MV-4-11 (cell line): ENCODE measurements around the gene TRMT2A.
A peak's percentile ranks its signal among the peaks of the same experiment; 100 is the strongest.

Experiments used
- DNase-seq: peaks from one replicate; lab custom pipeline; 2025; lab: John Stamatoyannopoulos, UW

TRMT2A gene

GRCh38 chr22:20118300-20119020, 1.4 kb upstream of the TRMT2A start:
- DNase-seq: no peak

DNA sequence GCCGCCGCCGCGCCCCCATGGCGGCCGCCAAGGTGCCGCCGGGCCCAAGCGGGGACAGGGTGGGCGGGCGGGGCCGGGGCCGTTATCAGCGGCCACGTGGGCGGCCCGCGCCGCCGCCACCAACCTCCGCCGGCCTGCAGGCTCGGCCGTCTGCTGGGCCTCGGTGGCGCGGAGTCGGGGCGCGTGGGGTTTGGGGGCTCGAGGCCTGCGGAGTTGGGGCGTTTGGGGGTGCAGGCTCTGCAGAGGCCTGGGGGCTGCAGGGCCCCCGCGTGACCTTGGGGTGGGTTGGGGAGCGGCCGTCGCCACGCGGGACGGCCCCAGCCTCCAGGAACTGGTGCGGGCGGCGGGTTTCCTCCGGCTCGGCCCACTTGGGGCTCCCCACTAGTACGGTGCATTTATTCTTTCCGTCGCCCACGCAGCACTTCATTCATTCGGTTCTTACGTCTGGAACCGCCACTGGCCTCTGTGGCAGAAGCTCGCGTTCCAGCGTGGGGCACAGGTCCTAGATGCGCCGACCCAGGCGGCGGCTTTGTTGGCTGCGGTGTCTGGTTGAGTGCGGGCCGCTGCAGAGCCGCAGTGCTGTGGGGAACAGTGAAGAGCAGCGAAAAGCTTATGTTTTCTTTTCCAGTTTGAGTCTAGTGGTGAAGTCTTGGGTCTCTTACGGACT, 740 bp upstream of the TRMT2A start:
- peak; percentile 32 for DNase-seq

GRCh38 chr22:20116376-20116950, 563 bp downstream of the TRMT2A start:
- DNase-seq: no peak

GRCh38 chr22:20115691-20116375, 1.2 kb downstream of the TRMT2A start, which contains the start of gene RANBP1:
TSS of gene RANBP1 (plus strand) at chr22:20116104. CDS start at chr22:20116185, 81 bp downstream.
- DNase-seq: no peak

DNA sequence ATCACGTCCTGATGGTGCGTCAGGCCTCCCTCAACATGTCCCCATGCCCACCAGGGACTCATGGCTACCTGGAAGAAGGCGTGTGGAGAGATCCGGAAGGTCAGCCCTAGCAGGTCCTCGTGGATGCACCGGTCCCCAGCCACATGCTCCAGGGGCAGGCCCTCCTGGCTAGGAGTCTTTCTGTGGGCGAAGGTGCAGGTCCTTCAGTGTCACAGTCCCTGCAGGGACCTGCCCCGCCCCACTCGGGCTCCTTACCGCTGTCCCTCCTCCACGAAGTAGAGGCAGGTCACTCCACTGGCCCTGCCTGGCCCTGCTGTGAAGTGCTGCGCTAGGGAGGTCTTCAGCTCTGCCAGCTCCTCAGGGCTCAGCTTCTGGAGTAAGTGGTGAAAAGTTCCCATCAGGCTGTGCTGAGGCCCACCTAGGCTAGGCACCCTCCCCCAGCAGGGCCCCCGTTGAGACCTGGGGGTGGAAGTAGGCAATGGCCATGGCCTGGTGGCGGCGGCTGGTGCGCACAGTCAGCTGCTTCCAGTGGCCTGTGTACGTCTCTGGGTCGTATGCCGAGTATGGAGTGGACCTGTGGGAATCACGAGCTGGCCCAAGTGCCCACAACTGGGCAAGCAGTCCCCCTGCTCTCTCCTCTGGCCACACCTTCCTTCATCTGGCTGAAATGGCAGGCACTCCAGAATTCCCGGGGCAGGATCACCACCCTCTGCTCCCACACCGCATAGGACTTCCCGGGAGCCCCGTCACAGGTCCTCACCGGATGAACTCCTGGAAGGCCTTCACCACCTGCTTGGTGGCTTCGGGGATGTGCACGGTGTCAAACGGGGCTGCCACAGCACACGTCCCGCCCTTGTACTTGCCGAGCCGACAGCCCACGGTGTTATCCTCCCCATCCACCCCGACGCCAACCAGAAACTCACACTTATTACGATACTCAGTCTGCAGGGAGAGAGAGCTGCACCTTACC, 2.2 kb downstream of the TRMT2A start:
- no peak for DNase-seq

DNA sequence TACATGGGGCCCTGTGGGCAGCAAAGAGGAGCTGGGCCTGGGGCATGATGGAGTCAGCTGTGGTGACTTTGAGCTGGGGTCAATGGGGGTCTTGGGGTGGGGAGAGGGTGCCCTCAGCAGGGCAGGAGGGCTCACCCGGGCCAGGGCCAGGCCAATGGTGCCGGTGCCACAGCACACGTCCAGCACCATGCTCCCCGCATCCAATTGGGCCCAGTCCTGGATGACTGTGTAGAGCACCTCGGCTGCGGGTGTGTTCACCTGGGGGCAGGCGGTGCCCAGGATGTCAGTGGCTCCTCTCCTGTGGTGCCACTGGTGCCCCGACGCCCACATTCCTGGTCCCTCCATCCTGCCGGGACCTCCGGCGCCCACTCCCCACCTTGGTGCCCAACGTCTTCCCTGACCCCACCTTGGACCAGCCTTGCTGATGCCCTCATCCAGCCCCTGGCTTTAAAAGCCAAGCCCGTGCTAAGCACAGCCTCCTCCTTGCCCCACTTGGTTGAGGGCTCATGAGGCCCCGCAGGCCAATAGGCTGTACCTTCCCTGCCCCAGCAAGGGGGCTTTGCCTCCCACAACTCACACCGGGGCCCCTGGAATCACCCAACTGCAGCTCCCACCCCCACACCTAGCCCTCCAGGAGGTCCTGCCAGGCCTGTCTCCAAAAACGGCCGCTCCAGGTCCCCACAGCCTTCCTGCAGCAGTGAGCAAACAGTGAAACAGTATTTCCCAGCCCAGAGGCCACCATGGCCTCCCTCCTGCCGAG, 3.3 kb downstream of the TRMT2A start:
- no peak for DNase-seq

DNA sequence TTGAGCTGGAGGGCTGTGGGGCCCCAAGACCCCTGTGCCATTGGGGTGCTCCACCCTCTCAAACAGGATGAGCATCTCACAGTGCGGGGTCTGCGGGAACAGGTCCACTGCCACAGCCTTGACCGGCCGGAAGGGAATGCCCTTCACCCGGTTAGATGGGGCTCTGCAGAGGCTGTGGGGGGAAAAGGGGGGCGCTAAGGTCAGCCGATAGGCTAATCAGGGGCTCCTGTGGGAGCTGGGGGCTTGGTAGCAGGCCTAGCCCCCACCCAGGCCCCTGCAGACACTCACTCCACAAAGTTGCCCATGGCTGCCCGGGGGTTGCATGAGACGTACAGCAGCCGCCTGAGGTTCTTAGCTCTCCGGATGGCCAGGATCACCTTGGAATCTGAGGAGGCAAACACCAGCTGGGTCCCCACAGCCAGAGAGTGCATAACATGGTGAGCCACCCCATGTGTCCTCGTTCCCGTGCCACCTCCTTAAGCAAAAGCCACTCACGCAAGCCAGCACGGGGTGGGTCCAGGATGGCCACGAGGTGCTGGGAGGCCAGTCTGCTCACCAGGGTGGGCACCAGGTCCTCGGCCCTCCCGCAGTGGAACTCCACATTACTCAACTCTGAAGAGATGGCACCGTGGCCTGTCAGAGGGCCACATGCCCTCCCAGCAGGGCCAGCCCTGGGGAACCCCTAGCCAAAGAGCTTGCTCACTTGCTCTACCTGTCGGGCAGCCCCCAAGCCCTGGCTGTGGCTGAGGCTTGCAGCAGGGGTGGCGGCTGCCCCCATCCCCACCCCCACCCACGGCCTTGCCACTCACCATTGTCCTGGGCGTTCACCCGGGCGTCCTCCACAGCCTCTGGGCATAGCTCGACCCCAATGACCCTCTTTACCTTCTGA, 4.2 kb downstream of the TRMT2A start:
- no peak for DNase-seq

DNA sequence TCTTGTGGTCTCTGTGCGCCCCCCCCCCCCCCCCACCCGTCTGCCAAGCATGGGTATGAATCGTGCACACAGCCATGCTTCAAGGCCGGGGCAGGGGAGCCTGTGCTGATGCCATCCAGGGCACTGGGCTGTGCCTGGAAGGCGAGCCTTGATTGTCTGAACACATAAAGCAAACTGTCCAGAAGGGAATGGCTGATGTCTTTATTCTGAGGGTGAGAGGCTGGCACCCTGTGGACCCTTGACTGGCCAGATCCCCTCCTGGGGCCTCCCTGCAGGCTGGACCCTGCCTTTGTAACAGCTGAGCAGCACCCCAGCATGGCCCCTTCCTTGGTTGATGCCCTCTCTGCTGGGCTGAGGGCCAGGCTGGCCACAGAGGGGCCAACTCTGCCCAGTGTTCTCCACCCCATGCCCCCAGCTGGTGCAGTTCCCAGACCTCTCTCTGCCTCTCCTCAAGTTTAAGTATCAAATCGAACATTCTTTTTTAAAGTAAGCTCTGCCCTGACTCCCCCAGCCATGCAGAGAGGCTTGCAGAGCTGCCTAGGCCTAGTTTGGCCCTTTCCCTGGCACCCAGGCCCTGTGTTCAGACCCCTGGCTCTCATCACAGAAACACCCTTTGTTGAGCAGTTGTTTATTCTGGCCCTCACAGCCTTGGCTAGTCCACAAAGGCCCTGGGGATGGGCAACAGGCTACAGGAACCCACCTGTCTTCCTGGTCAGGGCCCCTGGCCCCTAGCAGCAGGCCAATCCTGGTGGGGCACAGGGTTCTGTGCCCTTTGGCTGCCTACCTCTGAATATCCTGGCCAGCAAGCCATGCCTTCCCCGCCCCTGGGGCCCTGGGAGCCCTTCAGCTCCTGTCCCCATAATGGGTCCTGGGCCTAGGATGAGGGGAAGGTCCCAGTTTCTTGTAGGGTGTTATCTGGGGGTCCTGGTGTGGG, 5.1 kb downstream of the TRMT2A start:
- DNase-seq: no peak

DNA sequence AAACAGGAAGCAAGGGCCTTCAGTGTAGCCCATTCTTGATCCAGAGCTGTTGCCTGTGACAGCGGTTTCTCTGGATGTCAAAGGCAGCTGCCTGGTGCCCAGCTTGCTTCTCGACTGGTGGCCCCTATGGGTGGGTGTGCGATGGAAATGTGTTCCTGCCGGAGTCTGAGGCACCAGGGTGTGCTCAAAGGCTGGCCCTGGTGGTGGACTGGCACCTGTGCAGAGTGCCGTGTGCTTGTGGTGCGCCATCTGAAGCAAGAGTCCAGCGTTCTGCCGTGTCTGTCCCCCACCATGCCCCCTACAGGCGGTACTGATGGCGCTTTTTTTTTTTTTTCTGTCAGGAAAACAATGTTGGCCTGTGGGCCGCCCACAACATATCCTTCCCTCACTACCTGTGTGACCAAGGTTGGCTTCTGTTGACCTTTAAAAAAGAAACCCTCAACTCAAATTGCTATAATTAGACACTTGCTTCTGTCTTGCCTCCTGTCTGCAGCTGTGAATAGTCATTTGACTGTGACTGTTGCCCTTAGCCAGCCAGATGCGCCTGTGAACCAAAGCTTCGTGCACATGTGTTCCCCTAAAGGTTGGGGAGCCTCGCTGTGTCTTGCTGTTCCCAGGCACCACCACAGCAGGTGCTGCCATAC, 5.9 kb downstream of the TRMT2A start:
- DNase-seq: peak; percentile 52

DNA sequence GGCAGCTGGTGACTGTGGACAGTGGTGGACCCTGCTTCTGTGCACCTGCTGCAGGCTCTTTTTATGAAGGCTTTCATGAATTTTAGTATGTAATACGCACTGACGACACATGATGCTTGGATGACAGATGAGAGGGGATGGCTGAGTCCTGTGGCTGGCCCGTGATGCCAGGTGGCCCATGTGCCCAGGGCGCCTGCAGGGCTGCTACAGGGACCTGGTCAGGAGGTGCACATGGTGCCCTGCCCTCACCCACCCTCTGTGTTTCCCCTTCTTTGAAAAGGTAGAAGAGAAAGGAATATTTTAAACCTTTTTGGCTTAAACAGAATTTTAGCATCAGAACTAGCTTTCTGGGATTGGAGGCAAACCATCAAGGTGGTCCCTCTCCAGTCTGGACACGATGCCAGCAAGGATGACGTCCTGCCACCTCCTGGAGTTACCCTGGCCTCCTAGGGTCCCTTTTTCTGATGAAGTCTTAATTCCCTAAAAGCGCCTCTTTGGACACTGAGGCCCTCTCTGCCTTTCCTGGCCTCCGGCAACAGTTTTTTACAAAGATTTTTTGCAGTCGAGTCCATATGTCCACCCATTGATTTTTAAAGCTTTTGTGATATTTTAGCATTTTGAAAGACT, 6.6 kb downstream of the TRMT2A start:
- no peak for DNase-seq

DNA sequence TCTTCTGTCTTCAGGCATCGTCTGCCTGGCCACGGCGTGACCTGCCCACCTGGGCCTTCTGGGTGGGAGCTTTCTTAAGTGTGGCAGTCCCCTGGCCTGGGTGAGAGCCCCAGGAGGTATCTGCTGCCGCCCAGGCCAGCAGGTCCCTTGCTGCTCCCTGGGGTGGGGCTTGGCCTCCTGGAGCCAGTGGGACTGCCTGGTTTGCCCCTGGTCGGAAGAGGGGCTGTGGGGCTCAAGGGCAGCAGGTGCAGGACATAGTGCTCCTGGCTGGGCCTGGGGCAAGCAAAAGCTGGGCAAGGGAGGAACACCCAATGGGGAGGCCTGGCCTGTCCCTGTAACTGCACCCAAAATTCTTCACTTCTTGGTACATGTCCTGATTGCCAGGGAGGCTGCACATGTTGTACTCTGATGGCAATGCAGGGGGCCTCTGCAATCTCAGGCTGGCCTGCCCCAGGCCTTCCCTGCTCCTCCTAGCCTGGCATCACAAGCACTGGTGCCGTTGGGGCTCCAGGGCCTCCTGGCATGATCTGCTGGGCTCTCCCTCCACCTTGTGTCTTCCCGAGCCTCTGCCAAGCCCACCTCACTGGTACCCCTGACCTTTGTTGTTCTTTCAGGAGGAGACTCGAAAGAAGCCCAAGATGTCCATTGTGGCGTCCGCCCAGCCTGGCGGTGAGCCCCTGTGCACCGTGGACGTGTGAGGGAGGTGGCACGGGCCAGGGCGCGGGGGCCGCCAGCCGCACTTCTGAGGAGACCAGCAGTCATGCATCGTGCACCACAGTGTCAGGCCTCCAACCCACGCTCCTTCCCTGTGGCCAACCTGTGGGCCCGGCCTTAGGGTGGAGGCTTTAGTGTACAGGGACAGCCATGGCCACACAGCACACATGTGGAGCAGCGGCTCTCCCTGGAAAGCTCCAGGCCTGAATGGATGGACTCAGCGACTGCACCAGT, 7.3 kb downstream of the TRMT2A start:
- DNase-seq: no peak

DNA sequence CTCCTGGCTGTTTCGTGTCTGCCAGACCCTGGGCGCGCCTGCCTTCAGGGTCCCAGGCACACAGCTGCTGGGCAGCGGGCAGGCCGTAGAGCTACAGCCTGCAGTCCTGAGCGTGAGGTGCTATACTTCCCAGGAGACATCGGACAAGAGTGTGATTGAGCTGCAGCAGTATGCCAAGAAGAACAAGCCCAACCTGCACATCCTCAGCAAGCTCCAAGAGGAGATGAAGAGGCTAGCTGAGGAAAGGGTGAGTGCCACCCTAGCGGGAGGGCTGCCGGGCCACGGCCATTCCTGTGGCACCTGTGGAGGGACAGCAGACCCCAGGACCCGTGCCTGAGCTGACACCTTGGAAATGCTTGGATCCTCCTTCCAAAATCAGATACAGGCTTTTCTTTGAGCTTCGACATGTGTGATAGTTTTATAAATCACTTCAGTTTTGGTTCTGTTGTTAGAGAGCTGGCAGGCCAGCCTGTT, 8.2 kb downstream of the TRMT2A start:
- DNase-seq: no peak

- DNase-seq: no peak
Observed at GRCh38 chr22:20107951-20108756, 8.9 kb downstream of the TRMT2A start.

DNA sequence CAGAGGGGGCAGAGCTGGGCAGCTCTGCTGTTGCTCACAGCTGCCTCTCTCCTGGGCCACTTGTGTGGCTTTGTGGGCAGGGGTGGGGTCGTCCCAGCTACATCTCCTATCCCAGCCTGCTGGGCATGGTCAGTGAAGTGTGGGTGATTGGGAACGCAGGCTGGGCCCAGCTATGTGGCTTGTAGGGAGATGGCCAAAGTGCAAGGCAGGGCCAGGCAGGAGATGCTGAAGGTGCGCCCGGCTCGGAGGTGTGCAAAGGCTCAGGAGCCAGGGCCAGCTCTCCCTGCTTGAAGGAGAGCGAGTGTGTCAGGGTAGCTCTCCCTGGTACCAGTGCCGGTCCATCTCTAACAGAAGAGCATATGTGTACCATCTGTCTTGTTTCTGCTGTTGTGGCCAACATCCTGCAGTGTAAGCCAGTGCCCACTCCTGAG, 9.5 kb downstream of the TRMT2A start:
- no peak for DNase-seq

DNA sequence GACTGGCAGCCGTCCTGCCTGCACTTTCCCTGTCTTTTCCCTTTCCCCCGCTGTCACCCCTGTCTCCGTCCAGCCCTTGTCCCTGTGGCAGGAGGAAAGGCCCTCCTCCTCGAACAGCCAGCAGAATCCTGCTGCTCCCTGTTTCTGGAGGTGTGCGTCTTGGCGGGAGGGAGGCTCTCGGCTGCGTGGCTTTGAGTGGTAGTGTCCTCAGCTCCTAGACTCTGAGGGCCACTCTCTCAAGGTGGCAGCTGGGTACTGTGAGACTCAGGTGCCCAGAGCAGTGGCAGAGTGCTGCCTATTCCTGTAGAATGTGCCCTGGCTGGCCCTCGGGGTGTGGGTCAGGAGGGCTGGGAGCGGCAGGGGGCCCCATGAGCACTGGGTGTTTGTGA, 10.2 kb downstream of the TRMT2A start:
- DNase-seq: no peak
